ENCODE results near the gene SOX18.

The SOX18 gene

DNA sequence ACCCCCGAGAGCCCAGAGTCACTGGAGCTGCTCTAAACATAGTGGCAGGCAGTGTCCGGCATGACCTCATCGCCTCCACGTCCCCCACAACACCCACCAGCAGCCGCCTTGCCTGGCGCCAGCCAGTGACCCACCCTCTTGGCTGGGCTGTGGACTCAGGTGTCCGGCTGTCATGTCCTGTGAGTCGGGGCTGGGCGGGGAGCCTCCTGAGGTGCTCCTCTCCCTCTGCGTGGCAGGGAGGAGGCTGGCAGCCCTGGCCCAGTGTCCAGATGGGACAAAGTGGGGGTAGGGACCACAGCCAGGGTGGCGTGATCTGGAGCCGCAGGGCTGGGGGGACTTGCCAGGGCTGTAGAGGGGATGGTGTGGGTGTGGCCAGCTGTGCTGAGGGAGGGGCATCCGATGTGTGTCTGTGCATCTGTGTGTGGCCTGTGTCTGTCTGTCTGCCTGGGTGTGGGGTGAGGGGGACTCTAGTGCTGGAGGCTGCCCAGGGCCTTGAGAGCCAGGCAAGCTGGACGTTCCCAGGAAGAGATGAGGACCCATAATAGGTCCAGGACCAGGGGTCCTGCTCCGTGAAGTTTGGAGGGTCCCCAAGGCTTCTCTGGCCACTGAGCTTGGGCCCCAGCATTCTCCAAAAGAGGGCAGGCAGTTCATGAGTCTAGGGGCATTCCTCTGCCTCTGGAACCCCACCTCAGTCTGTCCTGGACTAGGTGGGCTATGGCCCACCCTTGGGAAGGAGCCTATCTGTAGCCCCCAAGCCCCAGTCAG is 2.3 kb upstream of the SOX18 start:
- DNase-seq (ENCODE audit: low read depth) = no peak

DNA sequence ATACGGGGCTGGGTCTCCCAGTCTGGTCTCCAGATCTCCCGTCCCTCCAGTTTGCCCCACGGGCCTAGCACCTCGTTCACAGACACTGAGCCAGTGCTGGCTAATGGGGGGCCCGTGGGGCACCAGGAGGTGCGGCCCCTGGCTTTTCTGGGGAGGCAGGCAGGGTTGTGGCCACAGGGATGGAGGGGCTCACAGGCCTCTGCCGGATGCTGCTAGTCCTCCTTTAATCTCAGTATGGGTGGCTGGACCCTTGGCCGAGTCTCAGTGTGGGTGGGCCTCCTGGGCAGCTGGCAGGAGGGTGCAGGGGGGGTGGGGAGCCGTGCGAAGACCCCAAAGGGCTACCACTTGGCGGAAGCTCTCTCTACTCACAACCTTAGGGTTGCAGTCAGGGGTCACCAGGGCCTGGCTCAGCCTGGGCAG is 1.6 kb upstream of the SOX18 start:
- DNase-seq (ENCODE audit: low read depth) = no peak

GRCh38 chr20:64050261-64051032 is 1.0 kb upstream of the SOX18 start:
- no peak for DNase-seq (ENCODE audit: low read depth)

GRCh38 chr20:64049878-64050260 is 430 bp upstream of the SOX18 start:
- DNase-seq (ENCODE audit: low read depth) = no peak

DNA sequence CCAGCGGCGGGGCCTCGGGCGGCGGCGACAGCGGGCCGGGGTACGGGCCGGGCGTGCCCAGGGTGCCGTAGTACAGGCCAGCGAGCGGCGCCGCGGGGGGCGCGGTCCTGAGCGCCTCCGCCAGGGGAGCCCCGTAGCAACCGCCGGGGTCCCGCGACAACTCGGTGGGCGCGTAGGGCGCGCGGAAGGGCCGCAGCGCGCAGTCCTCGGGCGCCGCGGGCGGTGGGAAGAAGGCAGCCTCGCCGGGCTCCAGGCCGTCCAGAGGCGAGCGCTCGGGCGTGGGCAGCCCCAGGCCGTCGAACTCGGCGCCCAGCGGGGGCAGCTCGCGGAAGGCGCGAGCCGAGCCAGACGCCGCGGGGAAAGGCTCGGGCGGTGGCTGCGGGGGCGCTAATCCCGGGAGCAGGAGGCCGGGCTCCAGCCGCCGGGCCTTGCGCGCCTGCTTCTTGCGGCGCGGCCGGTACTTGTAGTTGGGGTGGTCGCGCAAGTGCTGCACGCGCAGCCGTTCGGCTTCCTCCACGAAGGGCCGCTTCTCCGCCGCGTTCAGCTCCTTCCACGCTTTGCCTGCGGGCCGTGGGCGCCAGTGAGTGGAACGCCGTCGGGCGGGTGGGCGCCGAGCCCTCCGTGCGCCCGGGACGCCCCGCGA is 916 bp downstream of the SOX18 start:
- DNase-seq (ENCODE audit: low read depth) = no peak

- no peak for DNase-seq (ENCODE audit: low read depth)
These were observed 1.5 kb downstream of the SOX18 start for GRCh38 chr20:64047968-64048401.

DNA sequence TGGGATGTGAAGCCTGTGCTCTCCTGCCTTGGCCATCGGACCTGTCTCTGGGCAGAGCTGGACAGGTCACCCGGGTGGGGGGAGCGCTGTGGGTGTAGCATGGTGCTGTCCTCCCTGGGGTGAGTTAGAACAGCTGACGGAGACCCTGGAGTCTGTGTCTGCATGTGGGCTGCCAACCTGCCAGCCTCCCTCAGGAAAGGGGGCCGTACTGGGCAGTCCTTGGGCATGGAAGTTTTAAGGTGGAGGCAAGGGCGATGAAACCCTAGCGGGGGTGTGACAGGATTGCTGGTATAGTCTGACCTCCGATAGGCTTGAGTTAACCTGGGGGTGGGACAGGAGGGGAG is 2.4 kb downstream of the SOX18 start:
- DNase-seq (ENCODE audit: low read depth) = no peak

GRCh38 chr20:64045346-64046011 is 4.0 kb downstream of the SOX18 start:
- no peak for DNase-seq (ENCODE audit: low read depth)

- no peak for DNase-seq (ENCODE audit: low read depth)
These were observed 4.8 kb downstream of the SOX18 start for GRCh38 chr20:64044484-64045247.

GRCh38 chr20:64043768-64044167 is 5.7 kb downstream of the SOX18 start:
- no peak for DNase-seq (ENCODE audit: low read depth)

GRCh38 chr20:64042054-64042781 is 7.2 kb downstream of the SOX18 start:
- DNase-seq (ENCODE audit: low read depth) = no peak

- no peak for DNase-seq (ENCODE audit: low read depth)
These were observed 7.7 kb downstream of the SOX18 start for GRCh38 chr20:64041781-64042053.

GRCh38 chr20:64041040-64041780 is 8.2 kb downstream of the SOX18 start:
- no peak for DNase-seq (ENCODE audit: low read depth)

GRCh38 chr20:64040231-64041039 is 9.0 kb downstream of the SOX18 start:
- no peak for DNase-seq (ENCODE audit: low read depth)

- no peak for DNase-seq (ENCODE audit: low read depth)
These were observed 9.9 kb downstream of the SOX18 start for GRCh38 chr20:64039293-64040160.

DNA sequence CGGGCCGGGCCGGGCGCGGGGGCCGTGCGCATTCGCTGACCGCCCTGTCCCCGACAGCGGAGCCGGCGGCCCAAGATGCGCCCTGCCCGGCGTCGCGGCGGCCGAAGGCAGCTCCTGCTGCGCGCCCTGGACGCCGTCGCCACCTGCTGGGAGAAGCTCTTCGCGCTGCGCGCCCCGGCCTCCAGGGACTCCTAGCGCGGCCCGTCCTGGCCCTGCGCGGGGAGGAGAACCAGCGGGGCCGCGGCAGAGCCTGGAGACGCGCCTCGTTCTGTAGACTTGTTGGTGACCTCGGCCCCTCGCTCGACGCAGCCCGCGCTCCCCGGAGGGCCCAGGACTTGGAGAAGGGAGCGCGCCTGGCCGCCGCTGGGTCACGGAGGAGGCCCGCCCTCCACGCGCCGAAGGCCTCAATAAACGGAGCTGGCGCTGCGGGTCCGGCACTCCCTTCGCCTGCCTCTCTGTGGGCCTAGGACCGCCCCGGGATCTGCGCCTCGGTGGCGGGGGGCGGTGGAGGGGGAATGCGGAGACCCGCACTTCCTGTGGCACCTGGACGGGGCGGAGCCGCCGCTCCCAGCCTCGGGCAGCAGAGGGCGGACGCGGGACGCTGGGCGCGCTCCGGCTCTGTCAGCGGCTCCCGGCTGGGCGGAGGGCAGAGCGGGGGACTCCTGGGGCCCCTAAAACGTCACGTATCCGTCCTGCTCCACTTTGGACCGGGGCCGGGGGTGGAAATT is 10.7 kb downstream of the SOX18 start:
- DNase-seq (ENCODE audit: low read depth) = no peak

- no peak for DNase-seq (ENCODE audit: low read depth)
These were observed 11.2 kb downstream of the SOX18 start for GRCh38 chr20:64038224-64038564.
